Neural cell (in vitro differentiated cells): ENCODE measurements around the gene EXOC2. TPM values are rescaled to one million over a fixed set of nuclear protein-coding genes. Genes with fewer than 3 reads are reported as not detected.

Experiments used
- H2AFZ ChIP-seq: fragments of 200-600, 300-800 bp; sonication (generic), shearing (Covaris generic); 2 replicates; pipeline ENCODE4 v1.6.0; 2014; ENCODE audit warnings: low read depth, mild to moderate bottlenecking, antibody characterized with exemption, low read length, moderate library complexity
- H3F3A ChIP-seq: fragments of 200-600 bp; shearing (Covaris generic); 2 replicates; pipeline ENCODE4 v1.6.1; 2016; ENCODE audit warnings: mild to moderate bottlenecking, moderate library complexity, mixed read lengths, antibody characterized with exemption, low read length; ENCODE audit not compliant: insufficient read depth, poor library complexity, severe bottlenecking
- H3K27ac ChIP-seq: fragments of 200-600, 300-800 bp; sonication (generic), shearing (Covaris generic); 2 replicates; pipeline ENCODE4 v1.5.1; 2014; ENCODE audit warnings: mild to moderate bottlenecking, low read length, moderate library complexity
- H3K27me3 ChIP-seq: fragments of 300-800, 200-600 bp; sonication (generic), shearing (Covaris generic); 2 replicates; pipeline ENCODE4 v1.6.0; 2014; ENCODE audit warnings: mild to moderate bottlenecking, low read depth, low read length, moderate library complexity; ENCODE audit not compliant: insufficient read depth
- H3K36me3 ChIP-seq: fragments of 300-800, 200-600 bp; sonication (generic), shearing (Covaris generic); 2 replicates; pipeline ENCODE4 v1.5.1; 2014; ENCODE audit warnings: mild to moderate bottlenecking, antibody characterized with exemption, low read length, moderate library complexity; ENCODE audit not compliant: insufficient read depth
- H3K4me2 ChIP-seq: fragments of 300-800, 200-600 bp; sonication (generic), shearing (Covaris generic); 2 replicates; pipeline ENCODE4 v1.6.0; 2014; ENCODE audit warnings: mild to moderate bottlenecking, low read length
- H3K4me3 ChIP-seq: fragments of 300-800, 200-600 bp; sonication (generic), shearing (Covaris generic); 2 replicates; pipeline ENCODE4 v1.5.1; 2014; ENCODE audit warnings: mild to moderate bottlenecking, low read length, moderate library complexity
- H3K79me2 ChIP-seq: fragments of 200-600 bp; shearing (Covaris generic); replicated peaks from 2 replicates; pipeline ENCODE4 v1.6.0; 2014; ENCODE audit warnings: mild to moderate bottlenecking, low read length, moderate library complexity; ENCODE audit not compliant: insufficient read depth
- H3K9ac ChIP-seq: fragments of 300-800, 200-600 bp; sonication (generic), shearing (Covaris generic); 2 replicates; pipeline ENCODE4 v1.6.1; 2016; ENCODE audit warnings: mild to moderate bottlenecking, low read length, mixed read lengths
- H3K9me2 ChIP-seq: fragments of 200-600 bp; shearing (Covaris generic); 2 replicates; pipeline ENCODE4 v1.6.1; 2016; ENCODE audit warnings: mild to moderate bottlenecking, low read length, mixed read lengths; ENCODE audit not compliant: insufficient read depth
- H3K9me3 ChIP-seq: fragments of 200-600, 300-800 bp; sonication (generic), shearing (Covaris generic); 2 replicates; pipeline ENCODE4 v1.6.1; 2016; ENCODE audit warnings: mild to moderate bottlenecking, mixed run types, low read length, moderate library complexity, mixed read lengths
- H4K20me1 ChIP-seq: fragments of 200-600 bp; shearing (Covaris generic); 2 replicates; pipeline ENCODE4 v1.6.1; 2016; ENCODE audit warnings: mild to moderate bottlenecking, mixed run types; ENCODE audit not compliant: insufficient read depth
- CTCF ChIP-seq: fragments of 450-650 bp; IDR thresholded peaks from 2 replicates; pipeline ENCODE4 v1.5.1; 2014; ENCODE audit warnings: antibody characterized with exemption, mild to moderate bottlenecking, moderate library complexity; ENCODE audit not compliant: poor library complexity, severe bottlenecking
- EP300 ChIP-seq: fragments of 450-650 bp; conservative IDR thresholded peaks from 2 replicates; pipeline ENCODE4 v1.6.1; 2014; ENCODE audit warnings: antibody characterized with exemption, mild to moderate bottlenecking, moderate library complexity; ENCODE audit not compliant: poor library complexity, severe bottlenecking
- EZH2 ChIP-seq: fragments of 200-600, 300-800 bp; shearing (Covaris generic), sonication (generic); IDR thresholded peaks from 2 replicates; pipeline ENCODE4 v1.6.1; 2014; ENCODE audit warnings: antibody characterized with exemption, low read length, borderline replicate concordance, mild to moderate bottlenecking; ENCODE audit not compliant: insufficient read depth, poor library complexity, severe bottlenecking
- MXI1 ChIP-seq: fragments of 450-650 bp; conservative IDR thresholded peaks from 2 replicates; pipeline ENCODE4 v1.6.1; 2014; ENCODE audit warnings: antibody characterized with exemption, mild to moderate bottlenecking; ENCODE audit not compliant: poor library complexity, severe bottlenecking
- POLR2AphosphoS5 ChIP-seq: IDR thresholded peaks from 2 replicates; pipeline ENCODE4 v1.6.1; 2012
- RAD21 ChIP-seq: fragments of 450-650 bp; conservative IDR thresholded peaks from 2 replicates; pipeline ENCODE4 v1.6.1; 2014; ENCODE audit warnings: antibody characterized with exemption, mild to moderate bottlenecking, moderate library complexity
- SMC3 ChIP-seq: fragments of 450-650 bp; conservative IDR thresholded peaks from 2 replicates; pipeline ENCODE4 v1.6.1; 2014; ENCODE audit warnings: antibody characterized with exemption, mild to moderate bottlenecking, moderate library complexity; ENCODE audit not compliant: poor library complexity
- TAF1 ChIP-seq: IDR thresholded peaks from 2 replicates; pipeline ENCODE4 v1.6.1; 2012; ENCODE audit warnings: low read depth
- polyA plus RNA-seq: library from polyadenylated mRNA; depleted of rRNA; stranded (reverse); fragments of >200 nt; gene quantifications from 2 replicates; pipeline ENCODE4 v1.2.3, GENCODE V29; 2014
- TF ChIP-seq, protein P1 (sequence below): IDR thresholded peaks from 2 replicates; pipeline ENCODE4 v1.6.1; 2012; ENCODE audit warnings: borderline replicate concordance

The EXOC2 gene
- polyA plus RNA-seq, 1 donor from 2014 or later, result 38.6 TPM

DNA sequence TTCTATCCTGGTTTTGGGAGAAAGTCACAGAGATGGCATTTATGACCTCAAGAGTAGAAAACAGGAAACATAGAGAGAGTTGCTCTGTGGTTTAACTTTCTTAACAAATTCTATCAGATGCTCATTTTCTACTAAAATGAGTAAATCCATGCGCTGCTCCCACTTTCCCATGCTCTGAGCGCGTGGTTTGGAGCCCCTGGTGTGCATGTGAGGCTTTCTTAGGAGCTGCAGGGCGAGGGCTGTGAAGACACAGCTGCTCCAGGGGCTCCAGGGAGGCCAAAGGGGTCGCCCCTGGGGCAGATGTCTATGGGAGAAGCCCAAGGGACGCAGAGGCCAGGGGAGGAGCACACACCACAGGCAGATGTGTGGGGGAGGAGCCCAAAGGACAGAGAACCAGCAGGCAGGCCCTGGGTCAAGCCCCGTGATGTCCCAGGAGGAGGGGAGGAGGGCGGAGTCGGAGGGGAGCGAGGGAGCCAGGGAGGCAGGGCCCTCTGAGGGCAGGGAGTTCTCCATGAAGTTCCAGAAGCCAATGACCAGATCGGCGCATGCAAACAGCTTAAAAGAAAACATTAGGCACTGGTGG, 178.5 kb downstream of the EXOC2 start:
- H3K4me3 ChIP-seq, result no peak overlapping the region
- no peaks in the 10 kb centered on the region for H3K9me2 ChIP-seq
- H3F3A ChIP-seq, result no peaks in the 10 kb centered on the region
- H3K27ac ChIP-seq, result no peak overlapping the region
- TF ChIP-seq SMC3 (no peak), TAF1 (no peak), RAD21 (no peak), EZH2 (no peak)
- H3K79me2 ChIP-seq, result no peaks in the 10 kb centered on the region
- H2AFZ ChIP-seq, result no peak overlapping the region
- H3K36me3 ChIP-seq, result peaks cover 4% of the 10 kb centered on the region
- no peaks in the 10 kb centered on the region for H4K20me1 ChIP-seq
- H3K27me3 ChIP-seq, result no peaks in the 10 kb centered on the region
- H3K4me2 ChIP-seq, result no peak overlapping the region
- no peaks in the 10 kb centered on the region for H3K9me3 ChIP-seq
- no peak overlapping the region for H3K9ac ChIP-seq

- Histone ChIP-seq H3K9ac (no peak overlapping the region), H4K20me1 (no peaks in the 10 kb centered on the region), H3K9me2 (no peaks in the 10 kb centered on the region), H3K27me3 (no peaks in the 10 kb centered on the region), H3K9me3 (no peaks in the 10 kb centered on the region), H3K4me3 (no peak overlapping the region), H3K79me2 (no peaks in the 10 kb centered on the region), H3K27ac (no peak overlapping the region), H3K36me3 (peaks cover 4% of the 10 kb centered on the region), H3K4me2 (no peak overlapping the region), H2AFZ (no peak overlapping the region), H3F3A (no peaks in the 10 kb centered on the region)
- TF ChIP-seq, protein P1, sequence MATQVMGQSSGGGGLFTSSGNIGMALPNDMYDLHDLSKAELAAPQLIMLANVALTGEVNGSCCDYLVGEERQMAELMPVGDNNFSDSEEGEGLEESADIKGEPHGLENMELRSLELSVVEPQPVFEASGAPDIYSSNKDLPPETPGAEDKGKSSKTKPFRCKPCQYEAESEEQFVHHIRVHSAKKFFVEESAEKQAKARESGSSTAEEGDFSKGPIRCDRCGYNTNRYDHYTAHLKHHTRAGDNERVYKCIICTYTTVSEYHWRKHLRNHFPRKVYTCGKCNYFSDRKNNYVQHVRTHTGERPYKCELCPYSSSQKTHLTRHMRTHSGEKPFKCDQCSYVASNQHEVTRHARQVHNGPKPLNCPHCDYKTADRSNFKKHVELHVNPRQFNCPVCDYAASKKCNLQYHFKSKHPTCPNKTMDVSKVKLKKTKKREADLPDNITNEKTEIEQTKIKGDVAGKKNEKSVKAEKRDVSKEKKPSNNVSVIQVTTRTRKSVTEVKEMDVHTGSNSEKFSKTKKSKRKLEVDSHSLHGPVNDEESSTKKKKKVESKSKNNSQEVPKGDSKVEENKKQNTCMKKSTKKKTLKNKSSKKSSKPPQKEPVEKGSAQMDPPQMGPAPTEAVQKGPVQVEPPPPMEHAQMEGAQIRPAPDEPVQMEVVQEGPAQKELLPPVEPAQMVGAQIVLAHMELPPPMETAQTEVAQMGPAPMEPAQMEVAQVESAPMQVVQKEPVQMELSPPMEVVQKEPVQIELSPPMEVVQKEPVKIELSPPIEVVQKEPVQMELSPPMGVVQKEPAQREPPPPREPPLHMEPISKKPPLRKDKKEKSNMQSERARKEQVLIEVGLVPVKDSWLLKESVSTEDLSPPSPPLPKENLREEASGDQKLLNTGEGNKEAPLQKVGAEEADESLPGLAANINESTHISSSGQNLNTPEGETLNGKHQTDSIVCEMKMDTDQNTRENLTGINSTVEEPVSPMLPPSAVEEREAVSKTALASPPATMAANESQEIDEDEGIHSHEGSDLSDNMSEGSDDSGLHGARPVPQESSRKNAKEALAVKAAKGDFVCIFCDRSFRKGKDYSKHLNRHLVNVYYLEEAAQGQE, result no peak
- TF ChIP-seq CTCF (no peak), MXI1 (no peak), TAF1 (no peak), SMC3 (no peak), EZH2 (no peak), EP300 (no peak), POLR2AphosphoS5 (no peak), RAD21 (no peak)
Observed at GRCh38 chr6:513961-514360, 179.0 kb downstream of the EXOC2 start.
